ENCODE measurements around the gene HECTD4. TPM values are rescaled to one million over a fixed set of nuclear protein-coding genes. Genes with fewer than 3 reads are reported as not detected.

HECTD4 gene
- total RNA-seq, 1 experiment from 2014 or later: 37.4 TPM

DNA sequence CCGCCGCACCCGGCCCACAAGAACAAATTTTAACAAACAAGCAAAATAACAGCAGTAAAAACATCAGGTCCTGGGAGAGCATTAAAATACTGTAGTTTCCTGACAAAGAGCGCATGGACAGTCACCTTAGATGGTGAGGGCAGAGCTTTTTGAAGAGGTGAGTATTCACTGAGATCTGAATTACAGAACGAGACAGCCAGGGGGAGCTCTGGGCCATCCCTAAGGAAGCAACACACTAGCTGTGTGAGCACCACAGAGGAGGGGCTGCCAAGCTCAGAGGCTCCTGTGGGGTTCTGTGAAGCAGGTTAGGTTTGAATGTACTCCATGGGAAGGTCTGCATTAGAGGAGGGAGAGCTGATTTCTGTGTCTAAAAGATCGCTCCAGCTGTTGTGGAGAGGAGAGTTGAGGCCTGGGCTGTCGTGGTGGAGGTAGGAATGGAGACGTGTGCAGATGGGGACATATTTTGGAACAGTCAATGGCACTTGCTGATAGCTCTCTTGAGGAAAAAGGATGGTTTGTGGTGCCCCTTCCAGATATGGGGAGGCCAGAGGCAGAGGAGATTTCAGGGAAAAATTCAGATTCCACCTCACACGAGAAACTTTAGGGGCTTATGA, 184.0 kb downstream of the HECTD4 start:
- intact Hi-C loops (cut with micrococcal nuclease; ENCODE audit: unreplicated experiment): no loop called here
- H3K9me2 ChIP-seq (ENCODE audit: insufficient read depth): no peaks in the 10 kb centered on the region
- H3K36me3 ChIP-seq (ENCODE audit: low read depth): no peaks in the 10 kb centered on the region
- H3K79me2 ChIP-seq (ENCODE audit: low read depth): no peaks in the 10 kb centered on the region
- no peak overlapping the region for H2AFZ ChIP-seq
- no peaks in the 10 kb centered on the region for H3F3A ChIP-seq (ENCODE audit: insufficient read depth, low read depth)
- H3K4me1 ChIP-seq (replicated peaks; ENCODE audit: insufficient read depth): no peaks in the 10 kb centered on the region
- H3K27me3 ChIP-seq (ENCODE audit: insufficient read depth, low read depth): no peaks in the 10 kb centered on the region
- H3K9me3 ChIP-seq (ENCODE audit: insufficient read depth, low read depth): no peaks in the 10 kb centered on the region
- TF ChIP-seq, protein P1, sequence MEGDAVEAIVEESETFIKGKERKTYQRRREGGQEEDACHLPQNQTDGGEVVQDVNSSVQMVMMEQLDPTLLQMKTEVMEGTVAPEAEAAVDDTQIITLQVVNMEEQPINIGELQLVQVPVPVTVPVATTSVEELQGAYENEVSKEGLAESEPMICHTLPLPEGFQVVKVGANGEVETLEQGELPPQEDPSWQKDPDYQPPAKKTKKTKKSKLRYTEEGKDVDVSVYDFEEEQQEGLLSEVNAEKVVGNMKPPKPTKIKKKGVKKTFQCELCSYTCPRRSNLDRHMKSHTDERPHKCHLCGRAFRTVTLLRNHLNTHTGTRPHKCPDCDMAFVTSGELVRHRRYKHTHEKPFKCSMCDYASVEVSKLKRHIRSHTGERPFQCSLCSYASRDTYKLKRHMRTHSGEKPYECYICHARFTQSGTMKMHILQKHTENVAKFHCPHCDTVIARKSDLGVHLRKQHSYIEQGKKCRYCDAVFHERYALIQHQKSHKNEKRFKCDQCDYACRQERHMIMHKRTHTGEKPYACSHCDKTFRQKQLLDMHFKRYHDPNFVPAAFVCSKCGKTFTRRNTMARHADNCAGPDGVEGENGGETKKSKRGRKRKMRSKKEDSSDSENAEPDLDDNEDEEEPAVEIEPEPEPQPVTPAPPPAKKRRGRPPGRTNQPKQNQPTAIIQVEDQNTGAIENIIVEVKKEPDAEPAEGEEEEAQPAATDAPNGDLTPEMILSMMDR (conservative IDR thresholded peaks at IDR 0.05): peak; percentile 79
- TF ChIP-seq EZH2 (IDR thresholded peaks at IDR 0.05; ENCODE audit: low read depth): no peak
- BruUV-seq (replicated peaks): no TSS peak
- H4K20me1 ChIP-seq (ENCODE audit: insufficient read depth): no peaks in the 10 kb centered on the region
- H3K27ac ChIP-seq: no peak overlapping the region
- CTCF ChIA-PET: interaction anchor here (0.5 to 1.3 kb wide), 4 partner anchors 102 to 945 kb away, joined by 3 to 10 read pairs (median 4); no protein-coding TSS in a partner anchor
- POLR2A ChIA-PET (ENCODE audit: unreplicated experiment): no interaction called here
- H3K4me2 ChIP-seq: no peak overlapping the region
- DNase-seq: peak; percentile 31 to 42
- H3K4me3 ChIP-seq: no peak overlapping the region

DNA sequence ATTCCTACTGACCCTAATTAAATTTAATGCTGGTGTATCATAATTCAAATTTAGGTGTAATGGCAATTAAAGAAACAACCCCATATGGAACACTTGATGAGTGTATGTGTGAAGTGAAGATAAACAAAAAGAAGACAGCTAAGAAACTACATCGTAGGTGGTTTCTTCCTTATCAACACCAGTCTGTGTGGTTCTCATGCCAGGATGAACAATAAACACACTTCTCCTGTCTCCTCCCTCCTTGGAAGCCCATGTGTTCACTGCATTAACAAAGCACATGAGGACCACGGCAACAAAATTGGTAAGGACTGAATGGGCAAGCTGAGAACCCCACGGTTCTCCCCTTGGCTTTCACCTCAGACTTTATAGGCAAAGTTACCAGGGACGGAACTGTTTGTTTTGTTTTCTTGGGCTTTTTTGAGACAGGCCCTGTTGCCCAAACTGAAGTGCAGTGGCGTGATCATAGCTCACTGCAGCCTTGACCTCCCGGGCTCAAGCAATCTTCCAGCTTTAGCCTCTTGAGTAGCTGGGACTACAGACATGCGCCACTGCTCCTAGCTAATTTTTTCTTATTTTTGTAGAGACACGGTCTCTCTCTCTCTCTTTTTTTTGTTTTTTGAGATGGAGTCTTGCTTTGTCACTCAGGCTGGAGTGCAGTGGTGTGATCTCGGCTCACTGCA, 185.9 kb downstream of the HECTD4 start:
- intact Hi-C loops (cut with micrococcal nuclease; ENCODE audit: unreplicated experiment): no loop called here
- no peaks in the 10 kb centered on the region for H3K27me3 ChIP-seq (ENCODE audit: insufficient read depth, low read depth)
- no peaks in the 10 kb centered on the region for H4K20me1 ChIP-seq (ENCODE audit: insufficient read depth)
- H3K36me3 ChIP-seq (ENCODE audit: low read depth): no peaks in the 10 kb centered on the region
- TF ChIP-seq EZH2 (IDR thresholded peaks at IDR 0.05; ENCODE audit: low read depth): no peak
- TF ChIP-seq, protein P1 (conservative IDR thresholded peaks at IDR 0.05): no peak
- no peak overlapping the region for H3K4me3 ChIP-seq
- H3K79me2 ChIP-seq (ENCODE audit: low read depth): no peaks in the 10 kb centered on the region
- ChIA-PET CTCF (no interaction called here), POLR2A (ENCODE audit: unreplicated experiment) (no interaction called here)
- H3K9me2 ChIP-seq (ENCODE audit: insufficient read depth): no peaks in the 10 kb centered on the region
- BruUV-seq (replicated peaks): no TSS peak
- H3K4me2 ChIP-seq: no peak overlapping the region
- DNase-seq: no peak
- no peak overlapping the region for H2AFZ ChIP-seq
- H3K27ac ChIP-seq: no peak overlapping the region
- H3K4me1 ChIP-seq (replicated peaks; ENCODE audit: insufficient read depth): no peaks in the 10 kb centered on the region
- no peaks in the 10 kb centered on the region for H3F3A ChIP-seq (ENCODE audit: insufficient read depth, low read depth)
- no peaks in the 10 kb centered on the region for H3K9me3 ChIP-seq (ENCODE audit: insufficient read depth, low read depth)

DNA sequence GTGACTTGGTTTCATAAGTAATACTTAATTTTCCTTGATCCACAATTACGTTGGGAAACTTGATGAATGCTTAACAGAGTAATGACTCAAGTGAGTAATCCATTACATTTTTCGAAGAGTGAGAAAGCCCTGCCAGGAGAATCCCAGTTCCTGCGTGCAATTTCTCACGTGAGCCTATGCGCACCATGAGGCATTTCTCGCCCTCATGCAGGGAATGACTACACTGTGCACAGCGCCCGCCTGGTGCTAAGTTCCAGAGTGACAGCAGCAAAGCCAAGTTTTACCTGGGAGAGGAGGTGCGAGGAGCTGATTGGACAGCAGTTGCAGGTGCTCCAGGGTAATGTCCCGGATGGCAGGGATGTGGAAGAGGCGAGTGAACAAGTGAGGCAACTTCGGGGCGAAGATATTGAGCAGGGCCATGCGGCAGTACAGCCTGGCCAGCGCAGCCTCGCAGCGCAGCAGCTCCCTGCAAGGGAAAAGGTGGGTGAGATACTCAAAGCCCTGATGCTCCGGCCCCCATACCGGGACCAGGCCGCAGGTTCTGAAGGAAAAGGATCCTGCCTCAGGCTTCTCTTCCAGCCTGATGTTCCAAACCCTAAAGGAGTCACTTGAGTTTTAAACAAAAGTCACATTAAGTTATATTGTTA, 187.5 kb downstream of the HECTD4 start:
- Histone ChIP-seq H3K27ac (no peak overlapping the region), H3K36me3 (ENCODE audit: low read depth) (no peaks in the 10 kb centered on the region), H3K4me1 (replicated peaks; ENCODE audit: insufficient read depth) (no peaks in the 10 kb centered on the region), H3K9me3 (ENCODE audit: insufficient read depth, low read depth) (no peaks in the 10 kb centered on the region), H3K4me3 (no peak overlapping the region), H3K4me2 (no peak overlapping the region), H3K79me2 (ENCODE audit: low read depth) (no peaks in the 10 kb centered on the region), H3F3A (ENCODE audit: insufficient read depth, low read depth) (no peaks in the 10 kb centered on the region), H3K9me2 (ENCODE audit: insufficient read depth) (no peaks in the 10 kb centered on the region), H3K27me3 (ENCODE audit: insufficient read depth, low read depth) (no peaks in the 10 kb centered on the region), H4K20me1 (ENCODE audit: insufficient read depth) (no peaks in the 10 kb centered on the region), H2AFZ (no peak overlapping the region)
- BruUV-seq (replicated peaks): no TSS peak
- DNase-seq: no peak
- TF ChIP-seq, protein P1 (conservative IDR thresholded peaks at IDR 0.05): no peak
- TF ChIP-seq EZH2 (IDR thresholded peaks at IDR 0.05; ENCODE audit: low read depth): no peak
- intact Hi-C loops (cut with micrococcal nuclease; ENCODE audit: unreplicated experiment): no loop called here
- POLR2A ChIA-PET (ENCODE audit: unreplicated experiment): no interaction called here
- CTCF ChIA-PET: interaction anchor here (0.8 kb wide), 1 partner anchor 153 kb away, joined by 3 read pairs; no protein-coding TSS in a partner anchor

Measured in PC-9 (cell line).